ENCODE results near the gene KRTAP19-3. TPM values are rescaled to one million over a fixed set of nuclear protein-coding genes. Genes with fewer than 3 reads are reported as not detected.

The KRTAP19-3 gene
- total RNA-seq, 1 donor from 2014 or later = not detected

- intact Hi-C loops (cut with DNase I) = no loop called here
- no peaks in the 10 kb centered on the region for H3K4me1 ChIP-seq
- H3K27ac ChIP-seq = no peak overlapping the region
- no peak overlapping the region for H3K4me3 ChIP-seq
- H3K27me3 ChIP-seq = no peaks in the 10 kb centered on the region
- TF ChIP-seq CTCF (IDR thresholded peaks at IDR 0.05) = no peak
- H3K36me3 ChIP-seq = no peaks in the 10 kb centered on the region
- H3K9me3 ChIP-seq = no peaks in the 10 kb centered on the region
- no peak for DNase-seq (ENCODE audit: low spot score in 2 of 2)
Measured at GRCh38 chr21:30443226-30443625, 48.6 kb downstream of the KRTAP19-3 start.

Other genes with a start within 250 kb of the KRTAP19-3 start
- not detected for gene KRTAP24-1, start 209.1 kb downstream of the KRTAP19-3 start, total RNA-seq
- not detected for gene KRTAP25-1, start 202.5 kb downstream of the KRTAP19-3 start, total RNA-seq
- not detected for gene KRTAP26-1, start 171.7 kb downstream of the KRTAP19-3 start, total RNA-seq
- not detected for gene KRTAP27-1, start 154.3 kb downstream of the KRTAP19-3 start, total RNA-seq
- not detected for gene KRTAP23-1, start 143.4 kb downstream of the KRTAP19-3 start, total RNA-seq
- gene KRTAP13-2, start 119.7 kb downstream of the KRTAP19-3 start, total RNA-seq = not detected
- gene KRTAP13-1, start 96.0 kb downstream of the KRTAP19-3 start, total RNA-seq = not detected
- gene KRTAP13-3, start 66.1 kb downstream of the KRTAP19-3 start, total RNA-seq = not detected
- gene KRTAP13-4, start 61.8 kb downstream of the KRTAP19-3 start, total RNA-seq = not detected
- gene KRTAP15-1, start 51.7 kb downstream of the KRTAP19-3 start, total RNA-seq = not detected
- gene KRTAP19-1, start 11.6 kb downstream of the KRTAP19-3 start, total RNA-seq = not detected
- not detected for gene KRTAP19-2, start 4.6 kb downstream of the KRTAP19-3 start, total RNA-seq
- not detected for gene KRTAP19-4, start 5.2 kb upstream of the KRTAP19-3 start, total RNA-seq
- not detected for gene KRTAP19-5, start 10.1 kb upstream of the KRTAP19-3 start, total RNA-seq
- gene KRTAP19-6, start 49.9 kb upstream of the KRTAP19-3 start, total RNA-seq = not detected
- gene KRTAP19-7, start 69.3 kb upstream of the KRTAP19-3 start, total RNA-seq = not detected
- not detected for gene KRTAP22-2, start 98.4 kb upstream of the KRTAP19-3 start, total RNA-seq
- not detected for gene KRTAP6-3, start 100.4 kb upstream of the KRTAP19-3 start, total RNA-seq
- gene KRTAP6-2, start 106.9 kb upstream of the KRTAP19-3 start, total RNA-seq = not detected
- not detected for gene KRTAP22-1, start 109.1 kb upstream of the KRTAP19-3 start, total RNA-seq
- gene KRTAP6-1, start 121.9 kb upstream of the KRTAP19-3 start, total RNA-seq = not detected
- gene KRTAP20-1, start 124.4 kb upstream of the KRTAP19-3 start, total RNA-seq = not detected
- gene KRTAP20-4, start 128.6 kb upstream of the KRTAP19-3 start, total RNA-seq = not detected
- not detected for gene KRTAP20-2, start 143.2 kb upstream of the KRTAP19-3 start, total RNA-seq
- not detected for gene KRTAP20-3, start 150.9 kb upstream of the KRTAP19-3 start, total RNA-seq
- not detected for gene KRTAP21-3, start 226.8 kb upstream of the KRTAP19-3 start, total RNA-seq